Mesenchymal stem cell (in vitro differentiated cells and primary cell): ENCODE results near the gene PCNX4.

ENCODE experiments used
- DNase-seq: peaks from one replicate; pipeline ENCODE4 v3.0.0-alpha.2; 2013
- H2AFZ ChIP-seq: one replicate; pipeline ENCODE4 v1.6.1; 2013; ENCODE audit warnings: low read depth, mild to moderate bottlenecking, control low read depth, inconsistent platforms, low read length, moderate library complexity
- H2AK5ac ChIP-seq: 2 replicates; pipeline ENCODE4 v1.6.1; 2013; ENCODE audit warnings: low read length, moderate library complexity, mild to moderate bottlenecking, inconsistent platforms; ENCODE audit not compliant: severe bottlenecking
- H2BK120ac ChIP-seq: one replicate; pipeline ENCODE4 v1.6.1; 2013; ENCODE audit warnings: low read depth, mild to moderate bottlenecking, inconsistent platforms, low read length, moderate library complexity
- H2BK12ac ChIP-seq, 2 experiments: one replicate each; pipeline ENCODE4 v1.6.1; 2013; ENCODE audit warnings: inconsistent platforms in 2 of 2, low read length in 2 of 2, mild to moderate bottlenecking in 2 of 2, moderate library complexity in 2 of 2, control low read depth in 1 of 2
- H2BK15ac ChIP-seq: one replicate; pipeline ENCODE4 v1.6.1; 2013; ENCODE audit warnings: mild to moderate bottlenecking, low read depth, inconsistent platforms; ENCODE audit not compliant: poor library complexity, severe bottlenecking
- H2BK5ac ChIP-seq: 2 replicates; pipeline ENCODE4 v1.6.1; 2013; ENCODE audit warnings: low read depth, mild to moderate bottlenecking, low read length, control low read depth, inconsistent platforms; ENCODE audit not compliant: poor library complexity, severe bottlenecking
- H3K14ac ChIP-seq, 2 experiments: one replicate each; pipeline ENCODE4 v1.6.1; 2013; ENCODE audit warnings: inconsistent platforms in 2 of 2, low read length in 2 of 2, control low read depth in 1 of 2, mild to moderate bottlenecking in 1 of 2, moderate library complexity in 1 of 2
- H3K18ac ChIP-seq, 2 experiments: one replicate each; pipeline ENCODE4 v1.6.1; 2013; ENCODE audit warnings: inconsistent platforms in 2 of 2, low read length in 2 of 2, control low read depth in 1 of 2, low read depth in 1 of 2, mild to moderate bottlenecking in 1 of 2
- H3K23ac ChIP-seq, 2 experiments: one replicate each; pipeline ENCODE4 v1.6.1; 2013; ENCODE audit warnings: inconsistent platforms in 2 of 2, low read length in 2 of 2, mild to moderate bottlenecking in 2 of 2, moderate library complexity in 2 of 2, control low read depth in 1 of 2
- H3K27ac ChIP-seq: 2 replicates; pipeline ENCODE4 v1.5.1; 2013; ENCODE audit warnings: mild to moderate bottlenecking, moderate library complexity, low read length, control low read depth, inconsistent platforms; ENCODE audit not compliant: poor library complexity, severe bottlenecking
- H3K27me3 ChIP-seq, 2 experiments: 2 replicates each; pipeline versions ENCODE4 v1.6.1 to v1.7.0; 2013; ENCODE audit warnings: low read length in 2 of 2, mild to moderate bottlenecking in 2 of 2, moderate library complexity in 2 of 2, control low read depth in 1 of 2, inconsistent platforms in 1 of 2; ENCODE audit not compliant: control insufficient read depth in 1 of 2, insufficient read depth in 1 of 2
- H3K36me3 ChIP-seq, 2 experiments: 2 replicates each; pipeline versions ENCODE4 v1.6.1 to v1.7.0; 2013; ENCODE audit warnings: low read length in 2 of 2, control low read depth in 1 of 2, inconsistent platforms in 1 of 2, low read depth in 1 of 2, mild to moderate bottlenecking in 1 of 2; ENCODE audit not compliant: insufficient read depth in 2 of 2, control insufficient read depth in 1 of 2
- H3K4ac ChIP-seq, 2 experiments: one replicate each; pipeline ENCODE4 v1.6.1; 2013; ENCODE audit warnings: inconsistent platforms in 2 of 2, low read length in 2 of 2, mild to moderate bottlenecking in 2 of 2, moderate library complexity in 2 of 2, control low read depth in 1 of 2, low read depth in 1 of 2
- H3K4me1 ChIP-seq: 2 replicates; pipeline ENCODE4 v1.6.1; 2013; ENCODE audit warnings: low read depth, low read length, control low read depth; ENCODE audit not compliant: control insufficient read depth, insufficient read depth
- H3K4me2 ChIP-seq: 2 replicates; pipeline ENCODE4 v1.6.1; 2013; ENCODE audit warnings: low read length, mild to moderate bottlenecking, inconsistent platforms; ENCODE audit not compliant: poor library complexity, severe bottlenecking
- H3K4me3 ChIP-seq, 2 experiments: 2 replicates each; pipeline versions ENCODE4 v1.5.1 to v1.7.0; 2013; ENCODE audit warnings: low read length in 2 of 2, mild to moderate bottlenecking in 2 of 2, control low read depth in 1 of 2, low read depth in 1 of 2; ENCODE audit not compliant: insufficient read depth in 1 of 2
- H3K79me1 ChIP-seq: replicated peaks from 2 replicates; pipeline ENCODE4 v1.6.1; 2013; ENCODE audit warnings: mild to moderate bottlenecking, control low read depth, low read length, inconsistent platforms; ENCODE audit not compliant: poor library complexity, severe bottlenecking
- H3K9ac ChIP-seq: 2 replicates; pipeline ENCODE4 v1.7.0; 2013; ENCODE audit warnings: mild to moderate bottlenecking, low read length, moderate library complexity
- H3K9me3 ChIP-seq: 2 replicates; pipeline ENCODE4 v1.7.0; 2013; ENCODE audit warnings: mild to moderate bottlenecking, low read length; ENCODE audit not compliant: control insufficient read depth
- H4K8ac ChIP-seq: one replicate; pipeline ENCODE4 v1.6.1; 2013; ENCODE audit warnings: inconsistent platforms, mild to moderate bottlenecking, low read length, moderate library complexity
- H4K91ac ChIP-seq: one replicate; pipeline ENCODE4 v1.6.1; 2013; ENCODE audit warnings: mild to moderate bottlenecking, low read length, inconsistent platforms
- WGBS: methylation state at CpG from one replicate; pipeline ENCODE4 v1.1.7; 2013; ENCODE audit warnings: mixed read lengths; 5-methylcytosine and 5-hydroxymethylcytosine counted together

Gene PCNX4

DNA sequence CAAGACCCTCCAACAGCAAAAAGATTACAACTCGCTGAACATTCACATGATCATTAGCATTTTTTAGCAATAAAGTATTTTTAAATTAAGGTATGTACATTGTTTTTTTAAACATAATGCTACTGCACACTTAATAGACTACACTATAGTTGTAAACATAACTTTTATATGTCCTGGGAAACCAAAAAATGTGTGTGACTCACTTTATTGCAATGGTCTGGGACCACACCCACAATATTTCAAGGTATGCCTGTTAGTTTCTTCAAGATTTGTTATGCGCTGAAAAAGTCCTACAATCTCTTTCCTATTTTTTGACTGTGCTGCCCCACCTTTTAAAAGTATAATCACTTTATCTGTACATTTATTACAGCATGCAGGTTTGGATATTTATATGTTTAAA, 30.4 kb upstream of the PCNX4 start:
- Histone ChIP-seq H4K91ac (no peak overlapping the region), H3K4me2 (no peak overlapping the region), H3K23ac (no peak overlapping the region), H3K4ac (no peak overlapping the region), H3K36me3 (no peaks in the 10 kb centered on the region), H3K27ac (no peak overlapping the region), H3K79me1 (no peaks in the 10 kb centered on the region), H3K9ac (no peak overlapping the region), H3K14ac (no peak overlapping the region), H3K4me3 (no peak overlapping the region), H2BK5ac (no peak overlapping the region), H3K9me3 (no peaks in the 10 kb centered on the region), H2AFZ (no peak overlapping the region), H2BK12ac (no peak overlapping the region), H3K27me3 (no peaks in the 10 kb centered on the region), H2BK15ac (no peak overlapping the region), H2BK120ac (no peak overlapping the region), H3K18ac (no peak overlapping the region), H2AK5ac (no peak overlapping the region), H4K8ac (no peak overlapping the region), H3K4me1 (no peaks in the 10 kb centered on the region)
- WGBS: 100% methylated on average over 1 of the region's 2 CpGs
- DNase-seq: no peak

DNA sequence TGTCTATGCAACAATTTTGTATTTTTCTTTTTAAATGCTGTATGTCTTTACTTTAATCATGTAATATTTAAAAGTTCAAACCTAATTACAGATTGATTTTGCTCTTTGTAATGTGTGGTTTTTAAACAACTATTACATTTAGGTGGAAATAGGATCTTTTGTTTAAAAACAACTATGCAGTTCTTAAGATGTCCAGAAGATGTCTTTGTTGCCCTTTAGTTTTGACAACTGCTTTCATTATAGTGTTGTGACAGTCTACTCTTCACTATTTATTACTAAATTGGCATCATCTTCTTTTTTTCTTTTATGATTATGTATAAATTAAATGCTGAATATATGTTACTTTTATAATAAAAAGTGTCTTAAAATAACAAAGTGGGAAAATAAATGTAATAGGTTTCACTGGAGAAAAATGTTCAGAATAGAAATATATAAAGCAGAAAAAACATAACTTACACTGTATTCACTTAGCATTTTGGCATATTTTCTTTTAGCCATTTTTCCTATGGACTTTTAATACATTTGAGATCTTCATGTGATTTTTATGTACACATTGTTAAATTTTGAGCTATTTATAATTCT, 27.1 kb upstream of the PCNX4 start:
- peak; percentile 55 for DNase-seq
- no peak overlapping the region for H3K23ac ChIP-seq
- no peak overlapping the region for H3K27ac ChIP-seq
- H3K4me1 ChIP-seq: no peaks in the 10 kb centered on the region
- H2BK15ac ChIP-seq: no peak overlapping the region
- H3K4me3 ChIP-seq: no peak overlapping the region
- H4K8ac ChIP-seq: no peak overlapping the region
- H3K14ac ChIP-seq: no peak overlapping the region
- H3K36me3 ChIP-seq: no peaks in the 10 kb centered on the region
- H3K9ac ChIP-seq: no peak overlapping the region
- no peaks in the 10 kb centered on the region for H3K27me3 ChIP-seq
- no peaks in the 10 kb centered on the region for H3K9me3 ChIP-seq
- no peak overlapping the region for H3K18ac ChIP-seq
- H2BK5ac ChIP-seq: no peak overlapping the region
- no peak overlapping the region for H3K4ac ChIP-seq
- no peaks in the 10 kb centered on the region for H3K79me1 ChIP-seq
- H2BK120ac ChIP-seq: no peak overlapping the region
- no peak overlapping the region for H4K91ac ChIP-seq
- H2AK5ac ChIP-seq: no peak overlapping the region
- no peak overlapping the region for H2BK12ac ChIP-seq
- no peak overlapping the region for H3K4me2 ChIP-seq
- no peak overlapping the region for H2AFZ ChIP-seq

DNA sequence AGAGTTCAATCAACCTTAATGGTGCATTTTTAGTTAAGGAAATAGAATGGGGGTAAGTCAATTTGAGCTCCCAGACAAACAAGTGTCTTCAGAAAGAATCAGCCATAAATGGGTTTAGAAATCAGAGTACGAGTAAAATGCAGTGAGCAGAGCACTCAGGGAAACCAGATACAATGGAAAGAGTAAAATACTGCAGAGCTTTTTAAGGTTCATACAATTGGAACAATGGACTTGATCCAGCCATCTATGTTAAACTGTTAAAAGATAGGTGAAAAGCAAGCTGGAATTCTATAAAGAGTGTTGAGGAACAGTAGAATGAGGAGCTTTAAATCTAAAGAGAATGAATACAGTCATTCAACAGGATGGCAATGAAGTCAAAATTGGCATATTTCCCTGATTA, 23.8 kb upstream of the PCNX4 start:
- Histone ChIP-seq H2BK5ac (no peak overlapping the region), H3K27ac (no peak overlapping the region), H3K9ac (no peak overlapping the region), H3K4me2 (no peak overlapping the region), H2AK5ac (no peak overlapping the region), H4K91ac (no peak overlapping the region), H3K9me3 (no peaks in the 10 kb centered on the region), H2AFZ (no peak overlapping the region), H3K4me1 (no peaks in the 10 kb centered on the region), H4K8ac (no peak overlapping the region), H2BK15ac (no peak overlapping the region), H3K23ac (no peak overlapping the region), H3K14ac (no peak overlapping the region), H3K36me3 (no peaks in the 10 kb centered on the region), H2BK120ac (no peak overlapping the region), H3K27me3 (no peaks in the 10 kb centered on the region), H2BK12ac (no peak overlapping the region), H3K4ac (no peak overlapping the region), H3K18ac (no peak overlapping the region), H3K4me3 (no peak overlapping the region), H3K79me1 (no peaks in the 10 kb centered on the region)
- 100% methylated on average over 1 of the region's 1 CpG for WGBS
- no peak for DNase-seq

DNA sequence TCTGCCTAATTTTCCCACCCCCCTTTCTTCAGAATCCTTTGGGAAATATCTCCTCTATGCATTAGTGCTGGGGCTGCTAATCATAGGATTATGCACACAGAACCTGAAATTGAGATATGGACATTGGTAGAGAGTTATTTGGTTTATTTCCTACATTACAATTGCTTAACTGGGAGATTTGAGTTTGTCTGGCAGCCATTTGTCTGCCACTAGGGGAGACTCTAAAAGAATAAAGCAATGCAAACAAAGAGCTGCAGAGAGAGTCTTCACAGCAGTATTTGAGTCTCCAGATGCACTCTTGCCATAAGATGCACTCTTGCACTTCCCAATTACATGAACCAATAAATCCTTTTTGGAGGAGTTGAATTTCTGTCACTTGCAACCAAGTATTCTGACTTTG, 12.0 kb upstream of the PCNX4 start:
- Histone ChIP-seq H2BK5ac (no peak overlapping the region), H3K36me3 (no peaks in the 10 kb centered on the region), H2AFZ (no peak overlapping the region), H3K27ac (no peak overlapping the region), H3K14ac (no peak overlapping the region), H3K18ac (no peak overlapping the region), H2BK15ac (no peak overlapping the region), H3K4me3 (no peak overlapping the region), H4K91ac (no peak overlapping the region), H3K79me1 (no peaks in the 10 kb centered on the region), H2BK12ac (no peak overlapping the region), H3K9me3 (peaks cover 3% of the 10 kb centered on the region), H3K9ac (no peak overlapping the region), H3K4ac (no peak overlapping the region), H3K4me1 (no peaks in the 10 kb centered on the region), H2AK5ac (no peak overlapping the region), H4K8ac (no peak overlapping the region), H3K4me2 (no peak overlapping the region), H3K23ac (no peak overlapping the region), H2BK120ac (no peak overlapping the region), H3K27me3 (no peaks in the 10 kb centered on the region)
- DNase-seq: peak; percentile 8
